ENCODE data around the gene GNAL.

GNAL gene

GRCh38 chr18:11741505-11742145, 52.6 kb downstream of the GNAL start:
- DNase-seq (ENCODE audit: low spot score): peak; percentile 64
- TF ChIP-seq, protein P1, sequence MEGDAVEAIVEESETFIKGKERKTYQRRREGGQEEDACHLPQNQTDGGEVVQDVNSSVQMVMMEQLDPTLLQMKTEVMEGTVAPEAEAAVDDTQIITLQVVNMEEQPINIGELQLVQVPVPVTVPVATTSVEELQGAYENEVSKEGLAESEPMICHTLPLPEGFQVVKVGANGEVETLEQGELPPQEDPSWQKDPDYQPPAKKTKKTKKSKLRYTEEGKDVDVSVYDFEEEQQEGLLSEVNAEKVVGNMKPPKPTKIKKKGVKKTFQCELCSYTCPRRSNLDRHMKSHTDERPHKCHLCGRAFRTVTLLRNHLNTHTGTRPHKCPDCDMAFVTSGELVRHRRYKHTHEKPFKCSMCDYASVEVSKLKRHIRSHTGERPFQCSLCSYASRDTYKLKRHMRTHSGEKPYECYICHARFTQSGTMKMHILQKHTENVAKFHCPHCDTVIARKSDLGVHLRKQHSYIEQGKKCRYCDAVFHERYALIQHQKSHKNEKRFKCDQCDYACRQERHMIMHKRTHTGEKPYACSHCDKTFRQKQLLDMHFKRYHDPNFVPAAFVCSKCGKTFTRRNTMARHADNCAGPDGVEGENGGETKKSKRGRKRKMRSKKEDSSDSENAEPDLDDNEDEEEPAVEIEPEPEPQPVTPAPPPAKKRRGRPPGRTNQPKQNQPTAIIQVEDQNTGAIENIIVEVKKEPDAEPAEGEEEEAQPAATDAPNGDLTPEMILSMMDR (IDR thresholded peaks at IDR 0.05; ENCODE audit: borderline replicate concordance, control extremely low read depth, extremely low read depth, insufficient read depth, missing control alignments): no peak
- in situ Hi-C loops (cut with MboI; ENCODE audit: low sequenced_read_pairs, unreplicated experiment): no loop called here

DNA sequence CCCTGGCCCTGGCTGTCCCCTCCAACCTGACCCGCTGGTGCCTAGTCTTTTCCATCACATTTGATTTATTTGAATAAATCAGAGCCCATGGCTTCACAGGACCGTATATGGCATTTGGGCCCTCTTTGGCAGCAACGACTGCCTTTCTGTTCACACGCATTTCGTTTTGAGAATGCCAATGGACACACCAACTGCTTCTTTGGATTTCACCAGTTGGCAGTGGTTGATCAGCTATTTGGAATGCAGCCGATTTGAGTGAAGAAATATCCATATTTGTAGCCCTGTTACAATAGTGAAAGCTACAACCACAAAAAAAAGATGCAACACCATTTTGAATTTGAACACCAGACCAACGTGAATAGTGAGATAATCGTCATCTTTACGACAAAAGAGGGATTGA, 56.5 kb downstream of the GNAL start:
- in situ Hi-C loops (cut with MboI; ENCODE audit: low sequenced_read_pairs, unreplicated experiment): no loop called here
- TF ChIP-seq, protein P1 (IDR thresholded peaks at IDR 0.05; ENCODE audit: borderline replicate concordance, control extremely low read depth, extremely low read depth, insufficient read depth, missing control alignments): no peak
- no peak for DNase-seq (ENCODE audit: low spot score)

DNA sequence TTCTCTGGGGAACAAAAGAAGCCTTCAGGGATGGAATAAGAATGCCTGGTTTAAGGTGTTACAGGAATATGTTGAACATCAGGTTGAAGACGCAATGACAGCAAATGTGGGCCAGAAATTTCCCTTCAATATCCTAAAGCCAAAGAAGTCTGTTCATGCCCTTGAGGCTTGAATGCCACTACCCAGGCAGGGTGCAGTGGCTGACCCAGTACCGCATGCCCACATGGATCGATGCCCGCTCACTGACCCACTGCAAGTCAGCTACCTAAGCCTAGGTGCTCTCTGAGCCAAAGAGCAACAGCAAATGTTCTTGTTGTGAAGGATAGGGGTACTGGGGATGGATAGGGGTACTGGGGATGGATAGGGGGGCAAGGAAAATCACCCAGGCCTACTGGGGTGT, 58.2 kb downstream of the GNAL start:
- DNase-seq (ENCODE audit: low spot score): no peak
- in situ Hi-C loops (cut with MboI; ENCODE audit: low sequenced_read_pairs, unreplicated experiment): no loop called here
- TF ChIP-seq, protein P1 (IDR thresholded peaks at IDR 0.05; ENCODE audit: borderline replicate concordance, control extremely low read depth, extremely low read depth, insufficient read depth, missing control alignments): no peak

DNA sequence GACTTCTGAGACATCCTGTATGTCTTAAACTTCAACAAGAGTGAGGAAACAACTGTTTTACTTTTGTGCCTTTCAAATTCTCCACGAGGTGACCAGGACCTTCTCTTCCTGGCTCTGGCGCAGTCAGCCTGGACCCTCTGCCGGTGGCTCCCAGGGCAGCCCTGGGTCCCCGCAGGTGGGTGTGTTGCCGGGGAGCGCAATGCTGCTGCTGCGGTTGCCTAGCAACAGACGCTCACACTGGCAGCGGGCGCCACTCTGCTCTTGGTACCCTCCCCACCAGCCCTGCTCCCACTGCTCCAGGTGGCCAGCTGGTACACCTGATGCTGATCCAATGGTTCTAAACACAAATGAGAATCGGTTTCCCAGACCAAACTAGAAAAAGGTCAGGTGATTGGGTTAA, 58.7 kb downstream of the GNAL start:
- in situ Hi-C loops (cut with MboI; ENCODE audit: low sequenced_read_pairs, unreplicated experiment): no loop called here
- TF ChIP-seq, protein P1 (IDR thresholded peaks at IDR 0.05; ENCODE audit: borderline replicate concordance, control extremely low read depth, extremely low read depth, insufficient read depth, missing control alignments): no peak
- no peak for DNase-seq (ENCODE audit: low spot score)

GRCh38 chr18:11749305-11749704, 60.2 kb downstream of the GNAL start:
- no peak for DNase-seq (ENCODE audit: low spot score)
- in situ Hi-C loops (cut with MboI; ENCODE audit: low sequenced_read_pairs, unreplicated experiment): no loop called here
- TF ChIP-seq, protein P1 (IDR thresholded peaks at IDR 0.05; ENCODE audit: borderline replicate concordance, control extremely low read depth, extremely low read depth, insufficient read depth, missing control alignments): no peak

DNA sequence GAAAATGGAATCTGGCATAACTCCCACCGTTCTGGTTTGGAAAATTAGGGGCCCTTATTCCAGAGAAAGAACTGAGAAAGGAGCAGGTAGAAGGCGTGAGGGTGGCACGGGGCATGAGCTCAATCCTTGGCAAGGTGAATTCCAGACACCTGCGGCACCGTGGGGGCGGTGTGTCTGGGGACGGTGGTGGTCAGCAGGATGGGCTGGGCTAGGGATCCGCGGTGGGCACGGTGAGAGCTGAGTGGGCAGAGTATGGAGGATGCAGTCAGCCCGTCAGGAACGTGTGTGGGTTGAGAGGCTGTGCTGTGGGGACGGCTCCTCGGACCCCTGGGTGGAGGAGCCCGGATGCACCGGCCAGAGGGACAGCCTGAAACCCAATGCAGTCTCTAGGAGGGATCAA, 61.1 kb downstream of the GNAL start:
- no peak for DNase-seq (ENCODE audit: low spot score)
- TF ChIP-seq, protein P1 (IDR thresholded peaks at IDR 0.05; ENCODE audit: borderline replicate concordance, control extremely low read depth, extremely low read depth, insufficient read depth, missing control alignments): no peak
- in situ Hi-C loops (cut with MboI; ENCODE audit: low sequenced_read_pairs, unreplicated experiment): no loop called here
